GM18505 (cell line): ENCODE results near the gene CDK5.

Experiments used
- ATAC-seq: cut with Tn5 transposase; IDR thresholded peaks from one replicate; pipeline ENCODE4 v1.9.1; 2021; ENCODE audit not compliant: unreplicated experiment
- POLR2A ChIP-seq: IDR thresholded peaks from 4 replicates; pipeline ENCODE4 v1.6.1; 2011; ENCODE audit warnings: borderline replicate concordance; ENCODE audit not compliant: insufficient read depth, insufficient read length; ENCODE audit errors: extremely low read depth

Gene CDK5

GRCh38 chr7:151010037-151010306, 47.7 kb downstream of the CDK5 start:
- no peak for TF ChIP-seq POLR2A

GRCh38 chr7:151009327-151010036, 48.2 kb downstream of the CDK5 start:
- ATAC-seq, result no peak

More at GRCh38 chr7:151010037-151010306, 47.7 kb downstream of the CDK5 start:
- ATAC-seq, result no peak

GRCh38 chr7:151008511-151009323, 49.0 kb downstream of the CDK5 start:
- peak; percentile 78 for ATAC-seq
- TF ChIP-seq POLR2A, result no peak

More at GRCh38 chr7:151009327-151010036, 48.2 kb downstream of the CDK5 start:
- TF ChIP-seq POLR2A, result no peak

- TF ChIP-seq POLR2A, result no peak
These were observed 49.6 kb downstream of the CDK5 start for GRCh38 chr7:151008143-151008510.

GRCh38 chr7:151007469-151007898, 50.2 kb downstream of the CDK5 start:
- TF ChIP-seq POLR2A, result no peak
- no peak for ATAC-seq

More at GRCh38 chr7:151008143-151008510, 49.6 kb downstream of the CDK5 start:
- ATAC-seq, result no peak

- no peak for TF ChIP-seq POLR2A
- no peak for ATAC-seq
These were observed 51.0 kb downstream of the CDK5 start for GRCh38 chr7:151006590-151007300.

- no peak for ATAC-seq
- no peak for TF ChIP-seq POLR2A
These were observed 52.1 kb downstream of the CDK5 start for GRCh38 chr7:151005566-151005965.
